Neural progenitor cell (in vitro differentiated cells): ENCODE measurements around the gene GLP1R. TPM values are rescaled to one million over a fixed set of nuclear protein-coding genes. Genes with fewer than 3 reads are reported as not detected.

Experiments used
- DNase-seq: peaks from one replicate; pipeline ENCODE4 v3.0.0-alpha.2; 2016; ENCODE audit warnings: low spot score
- H2AFZ ChIP-seq: fragments of 200-600 bp; sonication (generic); replicated peaks from 2 replicates; pipeline ENCODE4 v1.6.1; 2016; ENCODE audit warnings: antibody characterized with exemption
- H3F3A ChIP-seq: fragments of 200-600 bp; sonication (generic); 2 replicates; pipeline ENCODE4 v1.6.1; 2016; ENCODE audit warnings: antibody characterized with exemption, low read depth
- H3K27ac ChIP-seq: fragments of 200-600 bp; sonication (generic); 2 replicates; pipeline ENCODE4 v1.5.1; 2016; ENCODE audit warnings: mild to moderate bottlenecking
- H3K27me3 ChIP-seq: fragments of 200-600 bp; sonication (generic); 2 replicates; pipeline ENCODE4 v1.6.1; 2016; ENCODE audit warnings: mild to moderate bottlenecking, moderate library complexity
- H3K36me3 ChIP-seq: fragments of 200-600 bp; sonication (generic); 2 replicates; pipeline ENCODE4 v1.5.1; 2016
- H3K4me1 ChIP-seq: fragments of 200-600 bp; sonication (generic); 2 replicates; pipeline ENCODE4 v1.6.1; 2016; ENCODE audit warnings: mixed run types
- H3K4me2 ChIP-seq: fragments of 200-600 bp; sonication (generic); 2 replicates; pipeline ENCODE4 v1.6.1; 2016
- H3K4me3 ChIP-seq: fragments of 200-600 bp; sonication (generic); 2 replicates; pipeline ENCODE4 v1.5.1; 2016
- H3K79me2 ChIP-seq: fragments of 200-600 bp; sonication (generic); 2 replicates; pipeline ENCODE4 v1.6.1; 2016; ENCODE audit warnings: low read depth
- H3K9ac ChIP-seq: fragments of 200-600 bp; sonication (generic); 2 replicates; pipeline ENCODE4 v1.6.1; 2016
- H3K9me3 ChIP-seq: fragments of 200-600 bp; sonication (generic); 2 replicates; pipeline ENCODE4 v1.5.1; 2016; ENCODE audit warnings: low read depth
- H4K20me1 ChIP-seq: fragments of 200-600 bp; sonication (generic); 2 replicates; pipeline ENCODE4 v1.6.1; 2016; ENCODE audit warnings: low read depth
- H3K27ac Mint-ChIP-seq: 3 replicates; pipeline ENCODE4 v1.8.0; 2021; ENCODE audit warnings: mixed read lengths
- H3K27me3 Mint-ChIP-seq: 2 replicates; pipeline ENCODE4 v1.8.0; 2022; ENCODE audit warnings: low read depth, mild to moderate bottlenecking, inconsistent platforms, moderate library complexity, mixed read lengths; ENCODE audit not compliant: insufficient read depth
- H3K36me3 Mint-ChIP-seq: 3 replicates; pipeline ENCODE4 v1.8.0; 2021; ENCODE audit warnings: mixed read lengths
- H3K4me1 Mint-ChIP-seq: 3 replicates; pipeline ENCODE4 v1.8.0; 2021; ENCODE audit warnings: mixed read lengths
- H3K4me3 Mint-ChIP-seq: 3 replicates; pipeline ENCODE4 v1.8.0; 2021; ENCODE audit warnings: mild to moderate bottlenecking, moderate library complexity, mixed read lengths
- H3K9me3 Mint-ChIP-seq: 3 replicates; pipeline ENCODE4 v1.8.0; 2020; ENCODE audit warnings: mixed read lengths
- CTCF ChIP-seq: fragments of 200-600 bp; sonication (generic); IDR thresholded peaks from 2 replicates; pipeline ENCODE4 v1.5.1; 2017; ENCODE audit warnings: antibody characterized with exemption, mild to moderate bottlenecking
- EZH2 ChIP-seq: fragments of 200-600 bp; sonication (generic); IDR thresholded peaks from 2 replicates; pipeline ENCODE4 v1.6.1; 2017; ENCODE audit warnings: antibody characterized with exemption, mild to moderate bottlenecking, moderate library complexity
- EZH2phosphoT487 ChIP-seq: fragments of 200-600 bp; sonication (generic); IDR thresholded peaks from 2 replicates; pipeline ENCODE4 v1.6.1; 2017; ENCODE audit warnings: antibody characterized with exemption
- total RNA-seq: library from RNA; depleted of rRNA; stranded (reverse); fragments of >200 nt; gene quantifications from 2 replicates; pipeline ENCODE4 v1.2.3, GENCODE V29; 2015; ENCODE audit warnings: low replicate concordance

Gene GLP1R
- total RNA-seq, 1 donor from 2014 or later, result 0.82 TPM

DNA sequence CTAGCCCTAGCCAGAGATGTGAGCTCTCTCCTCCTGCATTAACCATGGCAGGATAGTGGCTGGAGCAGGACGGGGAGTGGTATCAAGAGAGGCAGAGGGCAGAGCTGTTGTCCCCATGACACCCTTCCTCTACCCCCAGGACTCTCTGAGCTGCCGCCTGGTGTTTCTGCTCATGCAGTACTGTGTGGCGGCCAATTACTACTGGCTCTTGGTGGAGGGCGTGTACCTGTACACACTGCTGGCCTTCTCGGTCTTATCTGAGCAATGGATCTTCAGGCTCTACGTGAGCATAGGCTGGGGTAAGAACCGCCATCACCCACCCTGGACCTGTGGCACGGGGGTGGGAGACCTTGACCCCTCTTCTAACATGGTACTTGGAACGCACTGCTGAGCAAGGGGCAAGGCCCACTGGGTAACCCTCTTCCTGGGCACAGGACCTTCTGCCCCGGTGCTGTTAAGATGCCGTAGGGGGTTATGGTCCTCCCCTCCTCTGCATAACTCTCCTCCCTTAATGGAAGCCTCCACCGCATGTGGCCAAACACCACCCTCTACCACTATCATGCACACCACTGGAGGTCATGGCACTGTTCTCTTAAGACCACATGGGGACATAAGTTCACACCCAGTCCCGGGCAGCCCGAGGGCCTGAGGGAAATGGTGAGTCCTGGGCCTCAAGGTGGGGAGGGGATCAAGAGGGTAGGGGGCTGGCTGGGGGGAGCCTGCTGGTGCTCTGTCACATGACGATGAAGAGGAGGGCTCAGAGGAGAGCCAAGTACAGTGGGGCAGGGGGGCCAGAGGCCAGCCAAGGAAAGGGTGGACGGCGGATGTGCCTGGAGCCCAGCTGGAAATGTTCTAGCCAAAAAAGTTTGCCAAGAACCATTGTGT lies 25.1 kb downstream of the GLP1R start:
- Mint-ChIP-seq H3K27me3 (peaks cover 5% of the 10 kb centered on the region), H3K4me1 (peaks cover 14% of the 10 kb centered on the region), H3K27ac (no peak overlapping the region), H3K36me3 (no peaks in the 10 kb centered on the region), H3K9me3 (no peaks in the 10 kb centered on the region), H3K4me3 (no peak overlapping the region)
- Histone ChIP-seq H3K9ac (no peak overlapping the region), H3K9me3 (no peaks in the 10 kb centered on the region), H3K4me2 (no peak overlapping the region), H3K4me1 (no peaks in the 10 kb centered on the region), H3K79me2 (no peaks in the 10 kb centered on the region), H4K20me1 (no peaks in the 10 kb centered on the region), H2AFZ (no peak overlapping the region), H3K4me3 (no peak overlapping the region), H3K27me3 (no peaks in the 10 kb centered on the region), H3K36me3 (no peaks in the 10 kb centered on the region), H3F3A (no peaks in the 10 kb centered on the region), H3K27ac (no peak overlapping the region)
- DNase-seq, result no peak
- TF ChIP-seq CTCF, result no peak
- TF ChIP-seq EZH2, result no peak

GRCh38 chr6:39074486-39074885 lies 25.9 kb downstream of the GLP1R start:
- Histone ChIP-seq H2AFZ (no peak overlapping the region), H3K4me1 (no peaks in the 10 kb centered on the region), H4K20me1 (no peaks in the 10 kb centered on the region), H3K9me3 (no peaks in the 10 kb centered on the region), H3K36me3 (no peaks in the 10 kb centered on the region), H3K79me2 (no peaks in the 10 kb centered on the region), H3K9ac (no peak overlapping the region), H3K27me3 (no peaks in the 10 kb centered on the region), H3F3A (no peaks in the 10 kb centered on the region), H3K27ac (no peak overlapping the region), H3K4me3 (no peak overlapping the region), H3K4me2 (no peak overlapping the region)
- TF ChIP-seq EZH2 (no peak), CTCF (no peak), EZH2phosphoT487 (no peak)
- Mint-ChIP-seq H3K4me1 (peaks cover 14% of the 10 kb centered on the region), H3K4me3 (no peak overlapping the region), H3K27ac (peak overlapping the region; percentile 31), H3K9me3 (no peaks in the 10 kb centered on the region), H3K27me3 (peaks cover 5% of the 10 kb centered on the region), H3K36me3 (no peaks in the 10 kb centered on the region)
- DNase-seq, result no peak

DNA sequence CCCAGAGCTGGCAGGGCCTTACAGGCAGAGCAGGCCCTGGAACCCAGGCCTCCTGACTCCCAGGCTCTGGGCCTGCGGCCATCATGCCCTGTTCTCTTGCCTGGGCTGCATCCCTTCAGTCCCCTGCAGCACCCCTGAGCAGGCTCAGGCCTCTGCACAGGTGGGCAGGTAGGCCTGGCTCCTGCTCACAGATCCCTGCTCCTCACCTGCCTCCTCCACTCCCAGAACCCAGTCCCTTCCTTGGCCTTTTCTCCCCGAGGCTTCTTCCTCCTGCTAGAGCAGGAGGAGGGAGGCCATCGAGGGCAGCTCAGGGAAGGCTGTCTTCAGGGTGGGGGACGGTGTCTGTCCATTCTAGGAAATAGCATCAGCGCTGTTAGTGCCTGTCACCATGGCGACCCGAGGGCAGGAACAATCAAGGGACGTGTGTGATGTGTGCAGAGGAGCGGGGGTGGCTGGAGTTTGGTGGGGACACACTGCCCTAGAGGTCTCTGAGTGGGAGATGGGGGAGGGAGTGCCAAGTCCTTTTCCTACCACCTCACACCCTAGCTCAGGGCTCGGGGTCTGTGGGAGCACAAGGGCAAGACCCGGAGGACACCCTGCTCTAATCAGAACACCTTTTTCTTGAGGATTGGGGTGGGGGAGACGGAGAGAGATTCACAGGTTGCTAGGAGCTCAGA lies 26.6 kb downstream of the GLP1R start:
- no peak overlapping the region for H3K4me3 Mint-ChIP-seq
- no peak for DNase-seq
- TF ChIP-seq EZH2, result no peak
- no peak for TF ChIP-seq EZH2phosphoT487
- TF ChIP-seq CTCF, result no peak
- no peaks in the 10 kb centered on the region for H3K9me3 Mint-ChIP-seq
- Histone ChIP-seq H3K9me3 (no peaks in the 10 kb centered on the region), H3K79me2 (no peaks in the 10 kb centered on the region), H3K9ac (no peak overlapping the region), H3K27me3 (no peaks in the 10 kb centered on the region), H3K4me1 (no peaks in the 10 kb centered on the region), H3K4me3 (no peak overlapping the region), H3K4me2 (no peak overlapping the region), H3F3A (no peaks in the 10 kb centered on the region), H2AFZ (no peak overlapping the region), H3K36me3 (no peaks in the 10 kb centered on the region), H3K27ac (no peak overlapping the region), H4K20me1 (no peaks in the 10 kb centered on the region)
- H3K4me1 Mint-ChIP-seq, result peaks cover 14% of the 10 kb centered on the region
- H3K27me3 Mint-ChIP-seq, result peaks cover 5% of the 10 kb centered on the region
- no peaks in the 10 kb centered on the region for H3K36me3 Mint-ChIP-seq
- peak overlapping the region; percentile 26 for H3K27ac Mint-ChIP-seq
